ENCODE results near the gene TMPRSS6.

The TMPRSS6 gene

GRCh38 chr22:37043209-37043827 is 66.2 kb downstream of the TMPRSS6 start:
- no peak for DNase-seq (ENCODE audit: extremely low read depth, low read depth)
- no peak overlapping the region for H3K4me3 ChIP-seq (replicated peaks; ENCODE audit: low read depth, low read length)
- TF ChIP-seq CTCF (IDR thresholded peaks at IDR 0.05; ENCODE audit: low read depth, low read length, missing control alignments), result no peak

GRCh38 chr22:37039466-37039865 is 70.0 kb downstream of the TMPRSS6 start:
- H3K4me3 ChIP-seq (replicated peaks; ENCODE audit: low read depth, low read length), result no peak overlapping the region
- TF ChIP-seq CTCF (IDR thresholded peaks at IDR 0.05; ENCODE audit: low read depth, low read length, missing control alignments), result no peak
- DNase-seq (ENCODE audit: extremely low read depth, low read depth), result no peak

GRCh38 chr22:37037669-37038068 is 71.8 kb downstream of the TMPRSS6 start:
- no peak overlapping the region for H3K4me3 ChIP-seq (replicated peaks; ENCODE audit: low read depth, low read length)
- no peak for TF ChIP-seq CTCF (IDR thresholded peaks at IDR 0.05; ENCODE audit: low read depth, low read length, missing control alignments)
- no peak for DNase-seq (ENCODE audit: extremely low read depth, low read depth)

- no peak overlapping the region for H3K4me3 ChIP-seq (replicated peaks; ENCODE audit: low read depth, low read length)
- no peak for TF ChIP-seq CTCF (IDR thresholded peaks at IDR 0.05; ENCODE audit: low read depth, low read length, missing control alignments)
- DNase-seq (ENCODE audit: extremely low read depth, low read depth), result no peak
Measured at GRCh38 chr22:37036655-37037377, 72.7 kb downstream of the TMPRSS6 start.

GRCh38 chr22:37033605-37034430 is 75.7 kb downstream of the TMPRSS6 start:
- DNase-seq (ENCODE audit: extremely low read depth, low read depth), result no peak
- H3K4me3 ChIP-seq (replicated peaks; ENCODE audit: low read depth, low read length), result no peak overlapping the region
- no peak for TF ChIP-seq CTCF (IDR thresholded peaks at IDR 0.05; ENCODE audit: low read depth, low read length, missing control alignments)

- no peak for TF ChIP-seq CTCF (IDR thresholded peaks at IDR 0.05; ENCODE audit: low read depth, low read length, missing control alignments)
Measured at GRCh38 chr22:37032535-37033460, 76.7 kb downstream of the TMPRSS6 start.

More at GRCh38 chr22:37032535-37033460, 76.7 kb downstream of the TMPRSS6 start:
- H3K4me3 ChIP-seq (replicated peaks; ENCODE audit: low read depth, low read length), result no peak overlapping the region
- no peak for DNase-seq (ENCODE audit: extremely low read depth, low read depth)
